GM21786 (cell line): ENCODE data around the gene LUZP1.

ENCODE experiments used
- ATAC-seq: cut with Tn5 transposase; IDR thresholded peaks from one replicate; pipeline ENCODE4 v1.9.1; 2021; ENCODE audit not compliant: unreplicated experiment

Gene LUZP1

GRCh38 chr1:23088027-23088426 lies 80.6 kb downstream of the LUZP1 start:
- no peak for ATAC-seq

- ATAC-seq = no peak
Observed at GRCh38 chr1:23085696-23086095, 83.0 kb downstream of the LUZP1 start.

GRCh38 chr1:23084880-23085279 lies 83.8 kb downstream of the LUZP1 start:
- no peak for ATAC-seq

GRCh38 chr1:23083714-23084480 lies 84.8 kb downstream of the LUZP1 start:
- ATAC-seq = no peak

- ATAC-seq = no peak
Observed at GRCh38 chr1:23081376-23081775, 87.3 kb downstream of the LUZP1 start.

GRCh38 chr1:23080885-23081284 lies 87.8 kb downstream of the LUZP1 start:
- ATAC-seq = no peak

- ATAC-seq = no peak
Observed at GRCh38 chr1:23079025-23079424, 89.6 kb downstream of the LUZP1 start.

GRCh38 chr1:23074012-23074411 lies 94.6 kb downstream of the LUZP1 start:
- no peak for ATAC-seq

GRCh38 chr1:23069675-23070074 lies 99.0 kb downstream of the LUZP1 start:
- no peak for ATAC-seq

GRCh38 chr1:23069149-23069548 lies 99.5 kb downstream of the LUZP1 start:
- ATAC-seq = no peak

GRCh38 chr1:23066075-23066474 lies 102.6 kb downstream of the LUZP1 start:
- no peak for ATAC-seq

- ATAC-seq = no peak
Observed at GRCh38 chr1:23065385-23065784, 103.3 kb downstream of the LUZP1 start.

GRCh38 chr1:23062271-23062670 lies 106.4 kb downstream of the LUZP1 start:
- ATAC-seq = no peak

- ATAC-seq = no peak
Observed at GRCh38 chr1:23057301-23057700, 111.4 kb downstream of the LUZP1 start.

- no peak for ATAC-seq
Observed at GRCh38 chr1:23051290-23051909, 117.3 kb downstream of the LUZP1 start.

- ATAC-seq = no peak
Observed at GRCh38 chr1:23050201-23050600, 118.5 kb downstream of the LUZP1 start.

GRCh38 chr1:23044035-23044434 lies 124.6 kb downstream of the LUZP1 start:
- ATAC-seq = no peak

GRCh38 chr1:23040509-23040908 lies 128.1 kb downstream of the LUZP1 start:
- ATAC-seq = no peak

- ATAC-seq = no peak
Observed at GRCh38 chr1:23039308-23039826, 129.3 kb downstream of the LUZP1 start.

GRCh38 chr1:23037081-23037740 lies 131.4 kb downstream of the LUZP1 start:
- no peak for ATAC-seq

- ATAC-seq = no peak
Observed at GRCh38 chr1:23035823-23036452, 132.7 kb downstream of the LUZP1 start.
